HG03520 (cell line): Measurements from ENCODE around the gene STEAP2.
"Not testable (repeated sequence)": the region's sequence is repeated elsewhere in the genome, so short reads cannot be mapped to it uniquely, and the experiment has no call there.

Experiments used
- ATAC-seq: cut with Tn5 transposase; IDR thresholded peaks from one replicate; pipeline ENCODE4 v1.9.1; 2021; ENCODE audit warnings: mild to moderate bottlenecking, moderate library complexity; ENCODE audit not compliant: unreplicated experiment

Gene STEAP2

DNA sequence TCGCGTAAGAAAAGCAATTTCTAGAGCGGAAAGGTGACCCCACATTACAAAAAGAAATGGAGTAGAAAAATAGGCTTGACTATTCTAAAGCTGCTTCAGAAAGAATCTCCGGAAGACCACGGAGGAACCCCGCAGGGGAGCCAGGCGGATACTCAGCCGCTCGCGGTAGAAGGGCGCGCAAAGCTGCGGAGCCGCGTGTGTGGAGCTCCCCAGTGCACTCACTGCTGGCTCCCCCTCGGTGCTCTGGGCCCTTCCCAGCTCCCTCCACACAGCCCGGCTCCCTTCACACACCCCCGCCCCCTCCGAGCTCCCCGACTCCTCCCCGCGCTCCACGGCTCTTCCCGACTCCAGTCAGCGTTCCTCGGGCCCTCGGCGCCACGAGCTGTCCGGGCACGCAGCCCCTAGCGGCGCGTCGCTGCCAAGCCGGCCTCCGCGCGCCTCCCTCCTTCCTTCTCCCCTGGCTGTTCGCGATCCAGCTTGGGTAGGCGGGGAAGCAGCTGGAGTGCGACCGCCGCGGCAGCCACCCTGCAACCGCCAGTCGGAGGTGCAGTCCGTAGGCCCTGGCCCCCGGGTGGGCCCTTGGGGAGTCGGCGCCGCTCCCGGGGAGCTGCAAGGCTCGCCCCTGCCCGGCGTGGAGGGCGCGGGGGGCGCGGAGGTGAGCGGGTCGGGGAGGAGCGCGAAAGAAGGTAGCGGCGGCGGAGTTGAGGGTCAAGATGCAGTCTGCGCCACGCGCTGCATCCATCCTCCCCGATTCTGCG lies at the start of gene STEAP2:
Gene STEAP2, plus strand, starts transcription at position 350 of the 758 bp plus-strand sequence. CDS start 13,343 bp downstream, outside the sequence.
- peak; percentile 63 for ATAC-seq

DNA sequence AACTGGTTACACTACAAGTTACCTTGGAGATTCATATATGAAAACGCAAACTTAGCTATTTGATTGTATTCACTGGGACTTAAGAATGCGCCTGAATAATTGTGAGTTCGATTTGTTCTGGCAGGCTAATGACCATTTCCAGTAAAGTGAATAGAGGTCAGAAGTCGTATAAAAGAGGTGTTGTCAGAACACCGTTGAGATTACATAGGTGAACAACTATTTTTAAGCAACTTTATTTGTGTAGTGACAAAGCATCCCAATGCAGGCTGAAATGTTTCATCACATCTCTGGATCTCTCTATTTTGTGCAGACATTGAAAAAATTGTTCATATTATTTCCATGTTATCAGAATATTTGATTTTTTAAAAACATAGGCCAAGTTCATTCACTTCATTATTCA lies 48.0 kb upstream of the STEAP2 start:
- ATAC-seq = no peak

DNA sequence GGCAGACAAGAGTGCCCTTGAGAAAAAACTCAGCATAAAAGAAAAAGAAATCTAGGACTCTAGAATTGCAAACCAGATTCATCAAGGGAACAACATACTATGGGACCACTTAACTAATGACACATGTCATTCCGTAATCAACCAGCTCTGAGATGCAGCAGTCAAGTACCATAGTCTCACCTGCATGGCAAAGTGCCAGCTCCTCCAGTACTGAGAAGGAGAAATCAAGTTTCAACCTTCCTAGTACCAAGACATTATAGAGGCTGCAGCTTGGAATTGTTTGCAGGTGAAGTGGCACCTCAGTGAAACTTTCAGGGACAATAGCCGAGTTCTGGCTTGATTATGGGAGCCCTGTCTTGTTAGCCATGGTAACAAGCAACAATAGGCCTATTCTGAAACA lies 45.8 kb upstream of the STEAP2 start:
- no peak for ATAC-seq

DNA sequence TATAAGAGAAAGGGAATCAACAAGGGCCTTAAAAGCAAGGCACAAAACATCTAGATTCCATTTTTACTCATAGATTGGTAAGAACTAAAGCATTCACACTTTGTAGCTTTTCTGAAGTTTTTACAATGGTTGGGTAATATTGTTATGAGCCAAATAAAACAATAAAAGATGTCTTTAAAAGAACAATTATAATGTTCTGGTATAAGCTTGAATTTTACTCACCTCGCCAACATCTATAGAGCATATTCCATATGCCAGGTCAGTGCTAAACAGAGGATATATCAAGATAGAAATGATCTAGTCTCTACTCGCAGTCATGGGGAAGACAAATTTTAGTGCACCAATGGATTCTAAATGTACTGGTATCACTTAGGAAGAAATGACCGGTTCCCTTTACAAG lies 45.4 kb upstream of the STEAP2 start:
- ATAC-seq = no peak

DNA sequence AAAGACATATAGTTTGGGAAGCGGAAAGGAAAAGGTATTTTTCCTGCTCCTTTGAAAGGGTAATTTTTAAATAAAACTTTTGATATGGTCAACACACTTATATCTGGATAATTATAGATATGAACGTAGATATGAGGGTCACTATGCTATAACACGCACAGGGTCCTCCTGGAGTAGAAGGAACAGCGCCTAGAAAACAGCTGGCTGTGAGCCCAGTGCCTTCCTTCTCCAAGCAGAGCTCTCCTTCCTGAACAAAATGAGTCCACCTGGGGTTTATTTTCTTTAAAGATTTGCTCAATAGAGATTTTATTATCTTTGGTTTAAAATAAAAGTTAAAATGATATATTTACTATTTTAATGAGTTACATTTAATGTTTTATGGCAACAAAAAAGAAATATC lies 44.2 kb upstream of the STEAP2 start:
- ATAC-seq = no peak

DNA sequence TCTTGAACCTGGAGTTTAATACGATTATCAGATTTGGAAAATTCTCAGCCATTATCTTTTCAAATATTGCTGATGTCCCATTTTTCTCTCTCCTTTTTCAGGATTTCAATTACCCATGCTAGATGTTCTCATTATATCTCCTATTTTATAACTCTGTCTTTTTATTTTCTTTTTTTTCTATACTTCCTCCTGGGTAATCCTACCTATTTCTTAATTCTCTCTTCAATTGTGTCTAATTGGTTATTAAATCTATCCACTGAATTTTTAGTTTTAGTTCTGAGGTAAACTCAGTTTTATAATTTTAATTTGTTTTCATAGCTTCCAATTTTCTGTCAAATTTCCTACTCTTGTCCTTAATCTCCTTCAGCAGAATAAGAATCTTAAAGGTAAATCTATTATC lies 41.6 kb upstream of the STEAP2 start:
- no peak for ATAC-seq

DNA sequence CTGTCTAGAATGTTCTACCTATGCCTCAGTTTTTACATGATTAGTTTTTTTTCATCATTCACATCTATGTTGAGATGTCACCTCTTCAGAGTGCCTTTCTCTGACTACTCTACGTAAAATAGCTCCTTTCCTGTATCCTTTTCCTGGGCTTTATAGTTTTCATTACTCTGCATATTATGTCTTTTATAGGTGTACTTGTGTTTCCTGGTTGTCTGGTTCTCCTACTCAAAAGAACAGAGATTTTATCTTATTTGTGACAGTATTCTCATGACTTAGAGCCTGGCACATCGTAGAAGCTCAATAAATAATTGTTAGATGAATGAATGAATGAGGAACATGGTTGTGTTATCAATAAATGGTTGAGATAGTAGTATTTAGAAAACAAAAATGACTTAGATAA lies 39.4 kb upstream of the STEAP2 start:
- ATAC-seq = no peak

DNA sequence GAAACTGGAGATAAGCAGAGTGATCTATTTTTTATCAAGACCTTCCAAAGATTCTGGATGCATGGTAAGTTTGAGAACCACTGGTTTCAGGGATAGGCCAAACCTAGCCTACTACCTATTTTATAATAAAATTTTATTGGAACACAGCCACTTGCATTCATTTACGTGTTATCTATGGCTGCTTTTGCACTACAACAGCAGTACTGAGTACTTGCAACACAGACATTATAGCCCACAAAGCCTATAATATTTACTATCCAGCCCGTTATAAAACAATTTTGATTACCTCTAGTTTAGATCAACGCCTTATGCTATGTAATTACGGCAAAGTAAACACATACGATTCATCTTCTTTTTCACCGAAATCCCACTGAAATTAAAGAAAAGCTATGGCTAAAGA lies 38.9 kb upstream of the STEAP2 start:
- ATAC-seq = no peak

DNA sequence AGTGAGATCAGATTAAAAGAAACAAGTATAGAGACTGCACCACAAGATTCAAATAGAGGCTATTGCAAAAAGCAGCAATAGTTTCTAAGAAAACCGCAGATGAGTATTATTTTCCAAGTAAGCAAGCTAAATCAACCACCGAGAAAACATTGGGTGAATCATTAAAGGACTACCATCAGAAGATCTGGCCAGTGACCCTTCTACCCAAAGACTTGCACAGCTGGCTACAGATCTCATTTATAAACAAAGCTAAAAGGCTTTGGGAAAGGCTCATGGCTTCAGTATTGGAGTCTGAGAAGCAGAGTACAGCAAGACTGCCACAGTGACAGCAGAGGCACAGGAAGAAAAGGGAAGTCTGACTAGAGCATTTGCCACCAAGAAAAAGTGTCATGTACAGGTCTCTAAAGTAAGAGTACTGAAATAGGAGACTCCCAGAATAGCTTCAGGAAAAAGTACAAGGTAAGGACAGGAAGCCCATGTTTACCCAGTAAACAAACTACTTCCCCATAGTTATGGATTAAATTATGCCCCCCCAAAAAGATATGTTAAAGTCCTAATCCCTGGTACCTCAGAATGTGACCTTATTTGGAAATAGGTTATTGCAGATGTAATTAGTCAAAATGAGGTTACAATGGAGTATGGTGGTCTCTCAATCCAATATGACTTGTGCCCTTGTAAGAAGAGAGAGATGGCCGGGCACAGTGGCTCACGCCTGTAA lies 38.3 kb upstream of the STEAP2 start:
- peak; percentile 94 for ATAC-seq

DNA sequence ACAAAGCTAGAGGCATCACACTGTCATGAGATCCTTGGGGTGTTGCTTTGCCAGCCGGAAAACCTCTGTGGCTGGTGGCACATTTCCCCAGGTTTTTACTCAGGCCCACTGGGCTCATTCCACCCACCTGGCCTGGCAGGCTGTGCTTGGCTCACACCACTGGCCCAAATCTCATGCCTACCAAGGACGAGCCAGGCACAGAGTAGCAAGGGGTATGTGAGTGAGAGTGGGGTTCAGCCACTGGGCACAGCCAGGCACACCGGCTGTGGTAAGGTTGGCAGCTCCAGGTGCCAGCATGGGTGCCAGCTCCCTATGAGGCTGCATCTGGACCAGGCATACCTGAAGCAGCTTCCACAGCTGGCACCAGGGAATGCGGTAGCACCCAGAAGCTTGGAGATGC lies 35.9 kb upstream of the STEAP2 start:
- ATAC-seq = no peak

DNA sequence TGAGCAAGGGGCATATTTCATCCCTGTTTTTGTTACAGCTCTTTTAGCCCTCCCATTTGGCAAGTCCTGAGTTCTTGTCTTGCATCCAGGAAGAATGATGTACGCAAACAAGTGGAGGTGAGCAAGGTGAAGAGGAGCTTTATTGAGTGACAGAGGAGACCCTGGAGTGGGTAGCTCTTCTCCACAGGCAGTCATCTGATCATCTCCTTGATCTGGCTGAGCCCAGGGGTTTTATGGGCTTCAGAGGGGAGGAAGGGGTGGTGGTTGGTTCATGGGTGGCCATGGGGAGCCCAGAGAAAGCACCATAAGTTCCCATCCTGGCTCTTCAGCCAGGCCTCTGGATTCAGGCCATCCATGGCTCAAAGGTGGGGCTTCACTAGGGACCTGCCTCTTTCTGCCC lies 35.3 kb upstream of the STEAP2 start:
- ATAC-seq = no peak

DNA sequence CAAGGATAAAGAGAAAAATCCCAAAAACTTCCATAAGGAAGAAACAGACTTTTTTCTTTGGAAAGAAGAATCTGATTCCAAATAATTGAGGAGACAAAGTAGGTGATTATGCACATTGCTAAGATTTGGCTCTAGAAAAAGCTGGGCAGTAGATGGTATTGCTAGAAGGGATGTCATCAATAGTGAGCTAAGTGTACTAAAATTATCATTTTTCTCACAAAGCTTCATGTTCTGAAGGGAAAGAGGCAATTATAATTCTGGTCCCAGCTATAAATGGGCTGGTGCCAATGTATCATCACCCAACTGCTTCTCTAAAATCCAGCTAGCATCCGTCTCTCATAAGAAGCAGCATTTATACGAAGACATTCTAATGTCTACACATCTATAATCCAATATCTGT lies 33.4 kb upstream of the STEAP2 start:
- ATAC-seq = no peak

DNA sequence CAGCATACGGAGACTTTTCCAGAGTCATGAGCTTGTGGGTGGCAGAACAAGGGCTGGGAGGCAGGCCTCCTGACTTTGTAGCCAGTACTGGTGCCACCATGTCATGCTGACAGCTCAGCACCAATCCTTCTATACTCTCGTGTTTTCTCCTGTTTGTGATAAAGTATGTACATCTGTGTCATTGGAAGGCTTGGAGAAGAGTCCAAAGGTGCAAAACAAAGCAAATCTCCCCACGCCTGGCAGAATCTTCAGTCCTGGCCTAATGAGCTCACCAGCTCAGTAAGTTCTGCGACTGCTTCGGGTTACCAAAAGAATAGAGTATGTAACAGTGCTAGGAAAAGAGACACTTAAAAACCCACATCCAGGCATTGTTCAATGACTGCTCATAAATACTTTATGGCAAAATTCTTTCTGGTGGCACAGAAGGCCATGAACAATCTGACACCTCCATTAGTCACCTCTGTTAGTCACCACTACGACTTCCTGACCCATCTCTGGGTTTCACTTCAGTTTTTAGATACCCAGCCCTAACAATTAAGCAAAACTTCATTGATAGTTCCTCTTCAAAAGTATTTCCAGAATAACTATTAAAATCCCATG lies 32.8 kb upstream of the STEAP2 start:
- ATAC-seq = peak; percentile 95

DNA sequence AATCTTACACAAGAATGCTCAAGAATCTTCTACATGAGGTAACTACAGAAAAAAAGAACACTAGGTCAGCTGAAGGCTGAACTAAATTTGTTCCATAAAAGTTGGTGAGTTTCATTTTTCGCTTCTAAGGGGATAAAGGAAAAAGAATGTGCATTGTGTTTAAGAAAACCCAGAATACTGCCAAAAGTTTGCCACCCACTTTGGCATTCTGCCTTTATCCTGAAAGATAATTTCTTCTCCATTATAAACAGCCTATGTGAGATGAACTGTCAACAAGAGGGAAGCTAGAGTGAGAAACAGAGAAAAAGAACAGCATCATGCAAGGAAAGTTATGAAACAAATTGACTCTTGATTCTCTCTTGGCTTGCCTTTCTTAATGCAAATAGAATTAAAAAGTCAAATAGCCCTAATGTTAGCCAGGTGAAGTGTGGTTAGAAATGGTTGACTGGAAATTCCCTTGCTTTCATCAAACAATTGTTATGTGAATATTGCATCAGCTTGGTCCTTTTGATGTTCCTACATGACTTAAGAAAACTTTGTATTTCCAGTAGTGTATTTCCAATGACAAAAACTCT lies 31.4 kb upstream of the STEAP2 start:
- no peak for ATAC-seq

DNA sequence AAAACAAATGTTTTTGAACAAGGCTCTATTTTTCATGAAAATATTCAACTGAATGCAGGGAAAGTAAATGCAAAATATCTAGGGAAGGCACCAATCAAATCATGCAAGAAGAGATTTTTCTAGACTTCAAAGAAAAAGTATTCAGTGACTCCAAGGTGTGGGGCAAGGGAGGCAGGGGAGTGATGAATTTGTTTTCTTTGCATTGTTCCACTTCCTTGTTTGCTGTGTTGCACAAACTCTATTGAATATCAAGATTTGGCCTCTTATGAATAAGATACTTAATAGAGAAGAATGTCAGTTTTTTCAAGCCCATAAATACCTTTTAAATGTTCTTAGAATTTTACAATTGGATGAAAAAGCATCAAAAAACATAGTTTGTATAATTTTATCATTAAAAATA lies 30.9 kb upstream of the STEAP2 start:
- no peak for ATAC-seq

DNA sequence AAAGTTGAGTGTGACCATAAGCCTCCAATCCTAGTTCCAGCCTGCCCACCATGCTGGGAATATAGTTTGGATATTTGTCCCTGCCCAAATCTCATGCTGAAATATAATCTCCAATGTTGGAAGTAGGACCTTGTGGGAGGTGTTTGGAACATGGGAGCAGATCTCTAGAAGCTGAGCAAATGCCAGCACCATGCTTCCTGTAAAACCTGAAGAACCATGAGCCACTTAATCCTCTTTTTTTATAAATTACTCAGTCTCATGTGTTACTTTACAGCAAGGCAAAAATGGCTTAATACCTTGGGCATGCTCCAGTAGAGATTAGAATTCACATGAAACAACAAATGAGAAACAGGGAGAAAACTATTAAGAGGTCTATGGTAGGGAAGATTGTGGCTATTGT lies 30.1 kb upstream of the STEAP2 start:
- no peak for ATAC-seq

DNA sequence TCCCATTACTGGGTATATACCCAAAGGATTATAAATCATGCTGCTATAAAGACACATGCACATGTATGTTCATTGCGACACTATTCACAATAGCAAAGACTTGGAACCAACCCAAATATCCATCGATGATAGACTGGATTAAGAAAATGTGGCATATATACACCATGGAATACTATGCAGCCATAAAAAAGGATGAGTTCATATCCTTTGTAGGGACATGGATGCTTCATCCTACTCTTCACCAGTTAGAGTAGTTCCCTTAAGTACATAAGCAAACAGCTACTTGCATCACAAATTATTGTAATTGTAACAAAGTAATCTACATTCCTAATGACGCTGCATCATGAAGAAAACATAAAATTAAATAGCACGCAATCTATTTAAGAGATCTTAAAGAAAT lies 25.2 kb upstream of the STEAP2 start:
- ATAC-seq = not testable (repeated sequence)

DNA sequence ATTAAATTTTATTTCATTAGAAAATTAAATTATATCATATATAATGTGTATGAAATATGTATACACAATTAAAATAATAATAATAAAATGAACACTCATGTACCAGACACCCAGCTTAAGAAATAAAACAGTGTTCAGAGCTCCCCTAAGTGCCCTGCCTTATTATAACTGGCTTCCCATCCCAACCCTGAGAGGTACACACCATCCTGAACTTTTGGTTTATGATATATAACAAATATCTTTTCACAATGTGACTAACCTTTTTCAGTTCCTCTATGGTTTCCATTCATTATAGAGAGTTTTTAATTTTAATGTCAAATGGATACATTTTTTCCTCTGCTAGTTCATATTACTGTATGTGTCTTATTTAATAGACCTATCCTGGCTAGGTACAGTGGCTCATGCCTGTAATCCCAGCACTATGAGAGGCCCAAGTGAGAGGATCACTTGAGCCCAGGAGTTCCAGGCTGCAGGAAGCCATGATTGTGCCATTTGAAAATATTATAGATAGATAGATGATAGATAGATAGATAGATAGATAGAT lies 24.0 kb upstream of the STEAP2 start:
- ATAC-seq = no peak

DNA sequence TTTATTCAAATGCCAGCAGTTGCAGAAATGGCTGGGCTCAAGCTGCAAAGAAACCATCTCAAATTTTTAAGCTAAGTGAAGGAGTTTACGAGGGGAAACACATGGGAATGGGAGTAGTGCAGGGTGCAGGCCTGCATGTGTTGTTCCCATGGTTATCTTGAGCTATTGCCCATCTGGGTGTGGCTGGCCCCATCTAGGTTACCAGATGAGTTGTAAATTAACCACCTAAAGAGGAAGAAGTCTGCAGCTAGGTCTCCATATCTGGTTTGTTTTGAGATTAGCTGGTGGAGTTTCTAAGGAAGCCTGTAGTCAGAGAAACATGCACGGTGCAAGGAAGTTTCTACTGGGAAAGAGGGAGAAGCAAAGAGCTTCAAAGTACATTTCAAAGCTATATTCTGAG lies 23.3 kb upstream of the STEAP2 start:
- peak; percentile 83 for ATAC-seq

DNA sequence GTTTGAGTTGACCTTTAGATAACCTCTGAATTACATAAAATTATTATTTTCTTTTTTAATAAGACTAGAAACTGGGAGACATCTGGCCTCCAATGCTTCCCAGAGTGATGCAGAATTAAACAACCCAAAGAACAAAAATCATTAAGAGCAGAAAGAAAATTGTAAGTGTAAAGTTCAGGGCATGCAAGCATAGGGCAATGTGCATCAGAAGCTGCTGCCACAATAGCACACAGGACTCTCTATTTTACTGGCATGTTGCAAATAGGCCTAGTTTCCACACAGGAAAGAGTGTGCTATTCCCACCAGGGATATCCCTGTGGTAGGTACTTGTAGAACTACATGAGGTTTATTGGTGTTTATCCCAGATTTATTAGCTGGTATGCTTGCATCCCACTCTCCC lies 20.5 kb upstream of the STEAP2 start:
- ATAC-seq = no peak

DNA sequence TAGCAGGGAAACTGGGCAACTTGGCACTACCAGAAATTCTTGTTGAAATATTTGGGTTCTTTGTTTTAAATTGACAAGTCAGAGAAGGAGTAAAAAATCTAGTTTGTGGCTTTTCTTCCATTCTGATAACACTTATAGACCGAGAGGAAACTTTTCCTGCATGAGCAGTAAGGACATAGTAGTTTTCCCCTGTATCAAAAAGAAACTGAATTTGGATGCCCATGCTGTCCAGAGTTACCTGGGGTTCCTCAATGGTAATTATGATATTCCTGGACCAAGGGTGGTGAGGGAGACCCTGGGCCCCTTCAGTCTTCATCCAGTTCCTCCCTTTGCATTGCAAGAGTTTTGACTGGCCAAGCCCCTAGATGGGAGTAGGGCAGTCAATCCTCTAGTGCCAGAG lies 19.9 kb upstream of the STEAP2 start:
- no peak for ATAC-seq
